OCI-LY7 (cell line): ENCODE data around the gene ACBD3.

Experiments used
- EZH2phosphoT487 ChIP-seq: fragments of 200-600 bp; sonication (generic); IDR thresholded peaks from 2 replicates; pipeline ENCODE4 v1.6.1; 2018; ENCODE audit warnings: low read depth, borderline replicate concordance, mild to moderate bottlenecking, mixed run types, antibody characterized with exemption, low read length, moderate library complexity, mixed read lengths
- TF ChIP-seq, protein P1 (sequence below): fragments of 200-600 bp; sonication (generic); conservative IDR thresholded peaks from 2 replicates; pipeline ENCODE4 v1.5.1; 2014; ENCODE audit warnings: mild to moderate bottlenecking, antibody characterized with exemption, low read length, moderate library complexity, mixed read lengths

GRCh38 chr1:226158457-226158856 lies 28.1 kb downstream of the ACBD3 start:
- TF ChIP-seq, protein P1, sequence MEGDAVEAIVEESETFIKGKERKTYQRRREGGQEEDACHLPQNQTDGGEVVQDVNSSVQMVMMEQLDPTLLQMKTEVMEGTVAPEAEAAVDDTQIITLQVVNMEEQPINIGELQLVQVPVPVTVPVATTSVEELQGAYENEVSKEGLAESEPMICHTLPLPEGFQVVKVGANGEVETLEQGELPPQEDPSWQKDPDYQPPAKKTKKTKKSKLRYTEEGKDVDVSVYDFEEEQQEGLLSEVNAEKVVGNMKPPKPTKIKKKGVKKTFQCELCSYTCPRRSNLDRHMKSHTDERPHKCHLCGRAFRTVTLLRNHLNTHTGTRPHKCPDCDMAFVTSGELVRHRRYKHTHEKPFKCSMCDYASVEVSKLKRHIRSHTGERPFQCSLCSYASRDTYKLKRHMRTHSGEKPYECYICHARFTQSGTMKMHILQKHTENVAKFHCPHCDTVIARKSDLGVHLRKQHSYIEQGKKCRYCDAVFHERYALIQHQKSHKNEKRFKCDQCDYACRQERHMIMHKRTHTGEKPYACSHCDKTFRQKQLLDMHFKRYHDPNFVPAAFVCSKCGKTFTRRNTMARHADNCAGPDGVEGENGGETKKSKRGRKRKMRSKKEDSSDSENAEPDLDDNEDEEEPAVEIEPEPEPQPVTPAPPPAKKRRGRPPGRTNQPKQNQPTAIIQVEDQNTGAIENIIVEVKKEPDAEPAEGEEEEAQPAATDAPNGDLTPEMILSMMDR, result no peak
- no peak for TF ChIP-seq EZH2phosphoT487
